A673 (cell line): ENCODE measurements around the gene PPFIA2.

Source experiments
- EZH2 ChIP-seq: fragments of 200-600 bp; sonication (generic); IDR thresholded peaks from 2 replicates; pipeline ENCODE4 v1.6.1; 2017; ENCODE audit warnings: borderline replicate concordance, low read depth, mild to moderate bottlenecking, mixed read lengths, antibody characterized with exemption, low read length; ENCODE audit not compliant: poor library complexity, severe bottlenecking
- TF ChIP-seq, protein P1 (sequence below): fragments of 300-800, 200-600 bp; sonication (generic); conservative IDR thresholded peaks from 2 replicates; pipeline ENCODE4 v1.5.1; 2017; ENCODE audit warnings: low read depth, mild to moderate bottlenecking, antibody characterized with exemption, low read length, moderate library complexity, mixed read lengths

DNA sequence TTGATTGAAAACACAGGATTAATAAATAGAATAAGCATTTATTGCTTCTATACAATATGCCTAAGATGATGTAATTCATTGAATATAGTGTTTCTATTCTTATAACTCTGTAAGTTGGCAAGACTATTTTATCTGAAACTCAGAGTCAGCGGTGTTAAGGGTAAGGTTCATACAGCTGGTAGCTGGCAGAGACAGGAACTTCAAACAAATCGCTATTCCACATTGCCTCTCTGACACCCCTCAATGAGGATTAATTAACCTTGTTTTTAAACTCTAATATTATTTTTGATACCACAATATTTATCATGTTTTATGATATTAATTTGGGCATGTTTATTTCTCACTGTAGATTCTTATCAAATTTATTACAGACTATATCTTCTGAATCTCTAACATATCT, 357.9 kb downstream of the PPFIA2 start:
- TF ChIP-seq, protein P1, sequence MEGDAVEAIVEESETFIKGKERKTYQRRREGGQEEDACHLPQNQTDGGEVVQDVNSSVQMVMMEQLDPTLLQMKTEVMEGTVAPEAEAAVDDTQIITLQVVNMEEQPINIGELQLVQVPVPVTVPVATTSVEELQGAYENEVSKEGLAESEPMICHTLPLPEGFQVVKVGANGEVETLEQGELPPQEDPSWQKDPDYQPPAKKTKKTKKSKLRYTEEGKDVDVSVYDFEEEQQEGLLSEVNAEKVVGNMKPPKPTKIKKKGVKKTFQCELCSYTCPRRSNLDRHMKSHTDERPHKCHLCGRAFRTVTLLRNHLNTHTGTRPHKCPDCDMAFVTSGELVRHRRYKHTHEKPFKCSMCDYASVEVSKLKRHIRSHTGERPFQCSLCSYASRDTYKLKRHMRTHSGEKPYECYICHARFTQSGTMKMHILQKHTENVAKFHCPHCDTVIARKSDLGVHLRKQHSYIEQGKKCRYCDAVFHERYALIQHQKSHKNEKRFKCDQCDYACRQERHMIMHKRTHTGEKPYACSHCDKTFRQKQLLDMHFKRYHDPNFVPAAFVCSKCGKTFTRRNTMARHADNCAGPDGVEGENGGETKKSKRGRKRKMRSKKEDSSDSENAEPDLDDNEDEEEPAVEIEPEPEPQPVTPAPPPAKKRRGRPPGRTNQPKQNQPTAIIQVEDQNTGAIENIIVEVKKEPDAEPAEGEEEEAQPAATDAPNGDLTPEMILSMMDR: no peak
- TF ChIP-seq EZH2: no peak
